Panc1 (cell line): ENCODE results near the gene NKAIN2.

Experiments
- CTCF ChIP-seq: fragments of 450-650 bp; IDR thresholded peaks from 2 replicates; pipeline ENCODE4 v1.5.1; 2017; ENCODE audit warnings: mild to moderate bottlenecking
- POLR2AphosphoS5 ChIP-seq: IDR thresholded peaks from 2 replicates; pipeline ENCODE4 v1.6.1; 2012; ENCODE audit warnings: mild to moderate bottlenecking, low read depth, low read length, moderate library complexity

- TF ChIP-seq CTCF (no peak), POLR2AphosphoS5 (no peak)
These were observed 96.1 kb downstream of the NKAIN2 start for GRCh38 chr6:123899745-123900144.
